IMR-90 (cell line): Measurements from ENCODE around the gene ZNF888. TPM values are rescaled to one million over a fixed set of nuclear protein-coding genes. Genes with fewer than 3 reads are reported as not detected.

ENCODE experiments used
- ATAC-seq: fragments of 200-7000 bp; cut with Tn5 transposase; 2 replicates; pipeline ENCODE4 v1.9.1; 2020; ENCODE audit warnings: low read depth, mild to moderate bottlenecking, moderate library complexity
- BruUV-seq: library from RNA; stranded (reverse); fragments of 400-500 nt; replicated peaks from 2 replicates; lab custom pipeline; 2021; lab: Mats Ljungman, UMichigan
- CTCF ChIA-PET: fragments of 300-600 bp; formaldehyde crosslinking; extraction: SDS; loops from one replicate; lab custom pipeline; 2021; ENCODE audit warnings: antibody characterized with exemption; lab: Yijun Ruan, JAX
- POLR2A ChIA-PET: fragments of 300-600 bp; sonication (Branson Sonifier 250); formaldehyde crosslinking; loops from one replicate; lab custom pipeline; 2022; ENCODE audit warnings: antibody characterized with exemption; ENCODE audit not compliant: unreplicated experiment; lab: Charles Lee
- DNase-seq: peaks from one replicate; pipeline ENCODE4 v3.0.0; 2013
- H2AFZ ChIP-seq: replicated peaks from 2 replicates; pipeline ENCODE3; 2013; ENCODE audit warnings: low read length, mild to moderate bottlenecking; ENCODE audit not compliant: poor library complexity
- H2AK5ac ChIP-seq: 2 replicates; pipeline ENCODE4 v1.6.1; 2013; ENCODE audit warnings: low read depth, low read length, inconsistent platforms
- H2AK9ac ChIP-seq: replicated peaks from 2 replicates; pipeline ENCODE3; 2013; ENCODE audit warnings: mild to moderate bottlenecking, low read depth, low read length, moderate library complexity; ENCODE audit not compliant: poor library complexity
- H2BK120ac ChIP-seq: 2 replicates; pipeline ENCODE4 v1.6.1; 2013; ENCODE audit warnings: low read depth, low read length, inconsistent platforms
- H2BK15ac ChIP-seq: 3 replicates; pipeline ENCODE4 v1.6.1; 2013; ENCODE audit warnings: low read depth, low read length, inconsistent platforms
- H2BK20ac ChIP-seq: 2 replicates; pipeline ENCODE4 v1.6.1; 2013; ENCODE audit warnings: low read depth, mild to moderate bottlenecking, inconsistent platforms, low read length, moderate library complexity
- H2BK5ac ChIP-seq: 2 replicates; pipeline ENCODE4 v1.6.1; 2013; ENCODE audit warnings: mild to moderate bottlenecking, low read depth, low read length, inconsistent platforms; ENCODE audit not compliant: poor library complexity, severe bottlenecking
- H3K14ac ChIP-seq: replicated peaks from 2 replicates; pipeline ENCODE4 v1.6.1; 2013; ENCODE audit warnings: low read depth, low read length, inconsistent platforms
- H3K18ac ChIP-seq: 2 replicates; pipeline ENCODE4 v1.6.1; 2013; ENCODE audit warnings: low read depth, low read length, control low read depth
- H3K23ac ChIP-seq: 2 replicates; pipeline ENCODE4 v1.6.1; 2013; ENCODE audit warnings: low read depth, low read length, inconsistent platforms
- H3K27ac ChIP-seq: 2 replicates; pipeline ENCODE4 v1.5.1; 2013; ENCODE audit warnings: mild to moderate bottlenecking, control low read depth, low read length; ENCODE audit not compliant: insufficient read depth
- H3K27me3 ChIP-seq: 2 replicates; pipeline ENCODE4 v1.6.1; 2013; ENCODE audit warnings: low read length; ENCODE audit not compliant: control insufficient read depth, insufficient read depth
- H3K36me3 ChIP-seq: 2 replicates; pipeline ENCODE4 v1.6.1; 2013; ENCODE audit warnings: low read length, mixed read lengths; ENCODE audit not compliant: control insufficient read depth, insufficient read depth
- H3K4ac ChIP-seq: 2 replicates; pipeline ENCODE4 v1.6.1; 2013; ENCODE audit warnings: low read depth, low read length, inconsistent platforms
- H3K4me1 ChIP-seq: 2 replicates; pipeline ENCODE4 v1.6.1; 2013; ENCODE audit warnings: low read length, mixed read lengths; ENCODE audit not compliant: control insufficient read depth, insufficient read depth
- H3K4me2 ChIP-seq: 2 replicates; pipeline ENCODE4 v1.6.1; 2013; ENCODE audit warnings: low read depth, mild to moderate bottlenecking, control low read depth, low read length, moderate library complexity
- H3K4me3 ChIP-seq: 2 replicates; pipeline ENCODE4 v1.5.1; 2013; ENCODE audit warnings: low read depth, mild to moderate bottlenecking, control low read depth, low read length, moderate library complexity; ENCODE audit not compliant: insufficient read depth
- H3K56ac ChIP-seq: 2 replicates; pipeline ENCODE4 v1.6.1; 2013; ENCODE audit warnings: low read length, inconsistent platforms; ENCODE audit not compliant: insufficient read depth; ENCODE audit errors: extremely low read depth
- H3K79me1 ChIP-seq, 2 experiments: 2 replicates each; pipeline ENCODE4 v1.6.1; 2013; ENCODE audit warnings: low read length in 2 of 2, inconsistent platforms in 1 of 2, low read depth in 1 of 2
- H3K9ac ChIP-seq: 2 replicates; pipeline ENCODE4 v1.6.1; 2013; ENCODE audit warnings: low read depth, low read length, control low read depth
- H3K9me1 ChIP-seq: 2 replicates; pipeline ENCODE4 v1.6.1; 2013; ENCODE audit warnings: low read length, inconsistent platforms; ENCODE audit not compliant: insufficient read depth
- H3K9me3 ChIP-seq: 2 replicates; pipeline ENCODE4 v1.6.1; 2013; ENCODE audit warnings: low read length; ENCODE audit not compliant: control insufficient read depth, insufficient read depth
- H4K20me1 ChIP-seq: 2 replicates; pipeline ENCODE4 v1.6.1; 2013; ENCODE audit warnings: low read length, inconsistent platforms; ENCODE audit not compliant: insufficient read depth
- H4K5ac ChIP-seq: 2 replicates; pipeline ENCODE4 v1.6.1; 2013; ENCODE audit warnings: mild to moderate bottlenecking, low read depth, low read length, control low read depth
- H4K8ac ChIP-seq, 2 experiments: 2 replicates each; pipeline ENCODE4 v1.6.1; 2013; ENCODE audit warnings: low read depth in 2 of 2, low read length in 2 of 2, control low read depth in 1 of 2, inconsistent platforms in 1 of 2
- H4K91ac ChIP-seq: 2 replicates; pipeline ENCODE4 v1.6.1; 2013; ENCODE audit warnings: low read depth, low read length, inconsistent platforms; ENCODE audit not compliant: insufficient read depth
- BHLHE40 ChIP-seq: fragments of 150-350 bp; IDR thresholded peaks from 2 replicates; pipeline ENCODE4 v1.6.1; 2016; ENCODE audit warnings: mild to moderate bottlenecking, low read depth, low read length
- CEBPB ChIP-seq: IDR thresholded peaks from 2 replicates; pipeline ENCODE4 v1.6.1; 2012; ENCODE audit warnings: low read depth, low read length, improper control_type of control experiment
- CHD1 ChIP-seq: IDR thresholded peaks from 2 replicates; pipeline ENCODE4 v1.6.1; 2012; ENCODE audit warnings: low read depth, low read length, improper control_type of control experiment
- FOS ChIP-seq: fragments of 150-350 bp; IDR thresholded peaks from 2 replicates; pipeline ENCODE4 v1.6.1; 2016; ENCODE audit warnings: low read depth, low read length
- MAFK ChIP-seq: IDR thresholded peaks from 2 replicates; pipeline ENCODE4 v1.6.1; 2012; ENCODE audit warnings: low read depth, low read length, improper control_type of control experiment
- MAZ ChIP-seq: IDR thresholded peaks from 2 replicates; pipeline ENCODE4 v1.6.1; 2012; ENCODE audit warnings: low read depth, mild to moderate bottlenecking, low read length, improper control_type of control experiment, moderate library complexity, borderline replicate concordance
- MXI1 ChIP-seq: IDR thresholded peaks from 2 replicates; pipeline ENCODE4 v1.6.1; 2012; ENCODE audit warnings: low read depth, mild to moderate bottlenecking, low read length, moderate library complexity, borderline replicate concordance
- NFE2L2 ChIP-seq: fragments of 150-350 bp; IDR thresholded peaks from 2 replicates; pipeline ENCODE4 v1.6.1; 2016; ENCODE audit warnings: low read depth, mild to moderate bottlenecking, low read length
- POLR2A ChIP-seq: IDR thresholded peaks from 2 replicates; pipeline ENCODE4 v1.6.1; 2012; ENCODE audit warnings: mild to moderate bottlenecking, low read depth, low read length
- RAD21 ChIP-seq: IDR thresholded peaks from 2 replicates; pipeline ENCODE4 v1.6.1; 2012; ENCODE audit warnings: low read length, improper control_type of control experiment
- RCOR1 ChIP-seq: IDR thresholded peaks from 2 replicates; pipeline ENCODE4 v1.6.1; 2012; ENCODE audit warnings: mild to moderate bottlenecking, low read length, improper control_type of control experiment; ENCODE audit not compliant: insufficient replicate concordance
- RFX5 ChIP-seq: IDR thresholded peaks from 2 replicates; pipeline ENCODE4 v1.8.0; 2012; ENCODE audit warnings: low read depth, mild to moderate bottlenecking, low read length, moderate library complexity
- SMC3 ChIP-seq: fragments of 150-350 bp; IDR thresholded peaks from 2 replicates; pipeline ENCODE4 v1.6.1; 2016; ENCODE audit warnings: low read depth, mild to moderate bottlenecking, antibody characterized with exemption, low read length, moderate library complexity
- WGBS, 2 experiments: methylation state at CpG; one replicate each; pipeline versions ENCODE4 v1.1.5 to v1.1.7; 2013; ENCODE audit warnings: missing lambda C conversion rate in 2 of 2; ENCODE audit not compliant: insufficient read length in 1 of 2; ENCODE audit errors: extremely low coverage in 2 of 2; 5-methylcytosine and 5-hydroxymethylcytosine counted together
- dilution Hi-C: fragments of 300-500 bp; cut with HindIII; formaldehyde crosslinking; loops from one replicate; pipeline ENCODE4 v1.14.3; 2018; ENCODE audit warnings: low sequenced_read_pairs; ENCODE audit not compliant: unreplicated experiment
- in situ Hi-C: fragments of 300-500 bp; cut with MboI; formaldehyde crosslinking; loops from 3 replicates; pipeline ENCODE4 v1.14.3; 2019; ENCODE audit warnings: low sequenced_read_pairs, inconsistent platforms, mixed read lengths
- intact Hi-C: fragments of 100-400 bp; cut with micrococcal nuclease; formaldehyde crosslinking; loops from 2 replicates; pipeline ENCODE4 v1.10.0; 2022
- polyA plus RNA-seq, 3 experiments: library from polyadenylated mRNA; depleted of rRNA; stranded (reverse); fragments of >200 nt; gene quantifications; 2 replicates each; pipeline ENCODE4 v1.2.3, GENCODE V29; 2012; ENCODE audit warnings: low replicate concordance in 1 of 3
- total RNA-seq: library from RNA; depleted of rRNA; stranded (reverse); fragments of >200 nt; gene quantifications from 2 replicates; pipeline ENCODE4 v1.2.3, GENCODE V29; 2012
- TF ChIP-seq, protein P1 (sequence below): conservative IDR thresholded peaks from 2 replicates; pipeline ENCODE4 v1.5.1; 2012; ENCODE audit warnings: mild to moderate bottlenecking, low read depth, low read length, improper control_type of control experiment
- TF ChIP-seq, protein P2 (sequence below): fragments of 150-350 bp; IDR thresholded peaks from 2 replicates; pipeline ENCODE4 v1.6.1; 2016; ENCODE audit warnings: low read depth, mild to moderate bottlenecking, low read length, moderate library complexity, borderline replicate concordance
- TF ChIP-seq, protein P3 (sequence below): fragments of 150-350 bp; IDR thresholded peaks from 2 replicates; pipeline ENCODE4 v1.6.1; 2017; ENCODE audit warnings: mild to moderate bottlenecking, antibody characterized with exemption, low read length, low read depth

The ZNF888 gene
- total and polyA plus RNA-seq, 2 of the 4 experiments (the other 2 are of a cell fraction), result 0.82 to 6.1 TPM

DNA sequence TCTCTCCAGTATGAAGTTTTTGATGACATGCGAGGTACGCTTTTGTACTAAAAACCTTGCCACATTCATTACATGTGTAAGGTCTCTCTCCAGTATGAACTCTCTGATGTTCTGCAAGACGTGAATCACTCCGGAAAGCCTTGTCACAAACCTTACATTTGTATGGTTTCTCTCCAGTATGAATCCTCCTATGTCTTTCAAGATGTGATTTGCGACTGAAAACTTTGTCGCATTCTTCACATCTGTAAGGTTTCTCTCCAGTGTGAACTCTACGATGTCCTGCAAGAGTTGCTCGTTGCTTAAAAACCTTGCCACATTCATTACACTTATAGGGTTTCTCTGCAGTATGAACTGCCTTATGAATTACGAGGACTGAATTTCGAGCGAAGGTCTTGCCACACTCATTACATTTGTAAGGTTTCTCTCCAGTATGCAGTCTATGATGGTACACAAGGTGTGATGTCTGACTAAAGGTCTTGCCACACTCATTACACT is 42.3 kb downstream of the ZNF888 start:
- no peak overlapping the region for H3K9ac ChIP-seq
- H3K4ac ChIP-seq, result no peak overlapping the region
- H3K36me3 ChIP-seq, result peaks cover 50% of the 10 kb centered on the region
- no peak overlapping the region for H3K27ac ChIP-seq
- H2AFZ ChIP-seq, result no peak overlapping the region
- H2BK5ac ChIP-seq, result no peak overlapping the region
- H2BK15ac ChIP-seq, result no peak overlapping the region
- H3K23ac ChIP-seq, result no peak overlapping the region
- intact Hi-C loops (no loop called here), dilution Hi-C loops (no loop called here), in situ Hi-C loops (no loop called here)
- H2AK9ac ChIP-seq, result no peak overlapping the region
- ChIA-PET CTCF (no interaction called here), POLR2A (no interaction called here)
- H3K9me3 ChIP-seq, result peaks cover 56% of the 10 kb centered on the region
- no peak overlapping the region for H4K8ac ChIP-seq
- no peaks in the 10 kb centered on the region for H3K4me1 ChIP-seq
- WGBS, 2 experiments, result 0% methylated on average over 1 of the region's 11 CpGs; no CpG with 5 or more reads in 1 of the 2 experiments
- H3K27me3 ChIP-seq, result no peaks in the 10 kb centered on the region
- no peak overlapping the region for H4K5ac ChIP-seq
- TF ChIP-seq CEBPB (no peak), RAD21 (no peak), CHD1 (no peak), MAZ (no peak), SMC3 (no peak), MXI1 (no peak), FOS (no peak), BHLHE40 (no peak), RCOR1 (no peak), NFE2L2 (no peak), MAFK (no peak), POLR2A (no peak), RFX5 (no peak)
- TF ChIP-seq, protein P1, sequence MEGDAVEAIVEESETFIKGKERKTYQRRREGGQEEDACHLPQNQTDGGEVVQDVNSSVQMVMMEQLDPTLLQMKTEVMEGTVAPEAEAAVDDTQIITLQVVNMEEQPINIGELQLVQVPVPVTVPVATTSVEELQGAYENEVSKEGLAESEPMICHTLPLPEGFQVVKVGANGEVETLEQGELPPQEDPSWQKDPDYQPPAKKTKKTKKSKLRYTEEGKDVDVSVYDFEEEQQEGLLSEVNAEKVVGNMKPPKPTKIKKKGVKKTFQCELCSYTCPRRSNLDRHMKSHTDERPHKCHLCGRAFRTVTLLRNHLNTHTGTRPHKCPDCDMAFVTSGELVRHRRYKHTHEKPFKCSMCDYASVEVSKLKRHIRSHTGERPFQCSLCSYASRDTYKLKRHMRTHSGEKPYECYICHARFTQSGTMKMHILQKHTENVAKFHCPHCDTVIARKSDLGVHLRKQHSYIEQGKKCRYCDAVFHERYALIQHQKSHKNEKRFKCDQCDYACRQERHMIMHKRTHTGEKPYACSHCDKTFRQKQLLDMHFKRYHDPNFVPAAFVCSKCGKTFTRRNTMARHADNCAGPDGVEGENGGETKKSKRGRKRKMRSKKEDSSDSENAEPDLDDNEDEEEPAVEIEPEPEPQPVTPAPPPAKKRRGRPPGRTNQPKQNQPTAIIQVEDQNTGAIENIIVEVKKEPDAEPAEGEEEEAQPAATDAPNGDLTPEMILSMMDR, result no peak
- TF ChIP-seq, protein P2, sequence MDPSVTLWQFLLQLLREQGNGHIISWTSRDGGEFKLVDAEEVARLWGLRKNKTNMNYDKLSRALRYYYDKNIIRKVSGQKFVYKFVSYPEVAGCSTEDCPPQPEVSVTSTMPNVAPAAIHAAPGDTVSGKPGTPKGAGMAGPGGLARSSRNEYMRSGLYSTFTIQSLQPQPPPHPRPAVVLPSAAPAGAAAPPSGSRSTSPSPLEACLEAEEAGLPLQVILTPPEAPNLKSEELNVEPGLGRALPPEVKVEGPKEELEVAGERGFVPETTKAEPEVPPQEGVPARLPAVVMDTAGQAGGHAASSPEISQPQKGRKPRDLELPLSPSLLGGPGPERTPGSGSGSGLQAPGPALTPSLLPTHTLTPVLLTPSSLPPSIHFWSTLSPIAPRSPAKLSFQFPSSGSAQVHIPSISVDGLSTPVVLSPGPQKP, result no peak
- TF ChIP-seq, protein P3, sequence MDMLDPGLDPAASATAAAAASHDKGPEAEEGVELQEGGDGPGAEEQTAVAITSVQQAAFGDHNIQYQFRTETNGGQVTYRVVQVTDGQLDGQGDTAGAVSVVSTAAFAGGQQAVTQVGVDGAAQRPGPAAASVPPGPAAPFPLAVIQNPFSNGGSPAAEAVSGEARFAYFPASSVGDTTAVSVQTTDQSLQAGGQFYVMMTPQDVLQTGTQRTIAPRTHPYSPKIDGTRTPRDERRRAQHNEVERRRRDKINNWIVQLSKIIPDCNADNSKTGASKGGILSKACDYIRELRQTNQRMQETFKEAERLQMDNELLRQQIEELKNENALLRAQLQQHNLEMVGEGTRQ, result no peak
- DNase-seq (no peak), ATAC-seq (no peak)
- no peaks in the 10 kb centered on the region for H3K79me1 ChIP-seq
- no peak overlapping the region for H3K14ac ChIP-seq
- H4K91ac ChIP-seq, result no peak overlapping the region
- no peak overlapping the region for H2BK20ac ChIP-seq
- H3K18ac ChIP-seq, result no peak overlapping the region
- no peaks in the 10 kb centered on the region for H3K9me1 ChIP-seq
- H2AK5ac ChIP-seq, result no peak overlapping the region
- H3K56ac ChIP-seq, result no peak overlapping the region
- no peak overlapping the region for H3K4me3 ChIP-seq
- no peak overlapping the region for H3K4me2 ChIP-seq
- H2BK120ac ChIP-seq, result no peak overlapping the region
- TSS peak; percentile 27 for BruUV-seq
- no peaks in the 10 kb centered on the region for H4K20me1 ChIP-seq
